Skeletal muscle tissue (tissue), 4 donors: Measurements from ENCODE around the gene ARHGAP32. TPM values are rescaled to one million over a fixed set of nuclear protein-coding genes. Genes with fewer than 3 reads are reported as not detected.
"Not testable (repeated sequence)": the region's sequence is repeated elsewhere in the genome, so short reads cannot be mapped to it uniquely, and the experiment has no call there.

Source experiments
- H3K27ac ChIP-seq: one replicate; pipeline ENCODE4 v1.7.0; 2013; ENCODE audit warnings: mild to moderate bottlenecking, low read depth, low read length, inconsistent platforms
- H3K27me3 ChIP-seq, 3 donors: one replicate each; pipeline ENCODE4 v1.7.0; 2013; ENCODE audit warnings: low read length in 3 of 3; ENCODE audit not compliant: control insufficient read depth in 3 of 3, insufficient read depth in 3 of 3
- H3K36me3 ChIP-seq, 3 donors: one replicate each; pipeline ENCODE4 v1.7.0; 2013; ENCODE audit warnings: low read length in 3 of 3; ENCODE audit not compliant: control insufficient read depth in 3 of 3, insufficient read depth in 3 of 3
- H3K4me1 ChIP-seq, 3 donors: one replicate each; pipeline ENCODE4 v1.7.0; 2013; ENCODE audit warnings: low read length in 3 of 3, mild to moderate bottlenecking in 3 of 3; ENCODE audit not compliant: control insufficient read depth in 3 of 3, insufficient read depth in 3 of 3
- H3K4me3 ChIP-seq, 3 donors: one replicate each; pipeline ENCODE4 v1.7.0; 2013; ENCODE audit warnings: low read length in 3 of 3
- H3K9ac ChIP-seq, 3 donors: one replicate each; pipeline ENCODE4 v1.7.0; 2013; ENCODE audit warnings: low read length in 3 of 3, mild to moderate bottlenecking in 3 of 3, moderate library complexity in 2 of 3, low read depth in 1 of 3
- H3K9me3 ChIP-seq, 3 donors: one replicate each; pipeline ENCODE4 v1.7.0; 2013; ENCODE audit warnings: low read length in 3 of 3; ENCODE audit not compliant: control insufficient read depth in 3 of 3
- total RNA-seq: library from RNA; depleted of rRNA; stranded (reverse); fragments of >200 nt; gene quantifications from one replicate; pipeline ENCODE4 v1.2.3, GENCODE V29; 2014
- donor health status: Osteomylitis.

ARHGAP32 gene
- total RNA-seq, 1 donor from 2014 or later: 23.5 TPM

DNA sequence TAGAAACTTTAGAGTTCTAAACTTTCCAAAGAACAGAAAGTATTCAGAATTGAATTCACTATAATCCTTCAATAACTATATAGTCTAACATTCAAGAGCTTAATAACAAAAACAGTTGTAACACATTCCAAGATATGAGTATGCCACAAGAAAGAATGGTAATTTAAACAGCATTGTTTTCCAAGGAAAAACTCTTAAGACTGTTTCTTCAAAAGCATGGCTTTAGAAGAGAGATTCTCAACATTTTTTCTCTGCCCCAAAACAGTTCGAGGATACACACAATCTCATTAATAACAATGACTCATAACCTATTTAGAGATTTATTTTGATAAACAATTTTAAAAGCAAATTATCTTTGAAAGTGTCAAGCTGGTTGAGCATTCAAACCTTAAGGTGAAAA lies 16.7 kb upstream of the ARHGAP32 start:
- Histone ChIP-seq H3K27me3 (no peaks in the 10 kb centered on the region), H3K9me3 (no peaks in the 10 kb centered on the region)

DNA sequence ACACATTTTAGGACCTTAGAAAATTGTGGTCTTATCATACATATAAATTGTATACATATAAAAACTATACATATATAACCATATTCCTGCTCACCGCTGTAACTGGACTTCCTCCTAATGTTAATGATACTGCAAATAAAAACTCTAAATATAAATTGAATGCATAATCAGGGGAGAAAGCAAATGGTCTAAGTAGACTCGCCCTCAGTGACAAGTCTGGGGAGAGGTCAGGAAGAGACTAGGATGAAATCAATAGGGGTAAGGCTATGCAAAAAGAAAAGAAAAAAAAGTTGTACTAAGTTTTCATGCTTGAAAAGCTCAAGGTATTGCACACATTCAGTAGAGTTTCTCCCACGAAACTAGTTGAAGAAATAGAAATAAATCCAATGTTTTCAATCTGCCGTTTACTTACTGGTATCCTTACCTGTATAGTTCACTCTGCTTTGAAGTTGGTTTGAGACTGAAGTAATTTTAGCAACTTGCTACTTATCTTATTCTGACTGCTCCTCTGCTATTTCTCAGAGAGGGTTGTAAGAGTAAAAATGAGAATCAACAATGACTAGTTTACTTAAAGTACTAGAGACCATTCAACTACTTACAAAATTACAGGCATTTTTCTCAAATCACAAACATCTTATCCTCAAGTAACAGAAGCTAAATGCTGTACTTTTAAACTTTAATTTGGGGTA lies 12.2 kb upstream of the ARHGAP32 start:
- Histone ChIP-seq H3K27ac (no peak overlapping the region), H3K9me3 (no peaks in the 10 kb centered on the region), H3K36me3 (no peaks in the 10 kb centered on the region), H3K9ac (no peak overlapping the region), H3K4me3 (no peak overlapping the region), H3K4me1 (no peaks in the 10 kb centered on the region), H3K27me3 (no peaks in the 10 kb centered on the region)

More for the DNA sequence above, 16.7 kb upstream of the ARHGAP32 start:
- H3K4me1 ChIP-seq: no peaks in the 10 kb centered on the region
- H3K36me3 ChIP-seq: no peaks in the 10 kb centered on the region
- H3K27ac ChIP-seq: no peak overlapping the region
- H3K9ac ChIP-seq: no peak overlapping the region
- H3K4me3 ChIP-seq: no peak overlapping the region

DNA sequence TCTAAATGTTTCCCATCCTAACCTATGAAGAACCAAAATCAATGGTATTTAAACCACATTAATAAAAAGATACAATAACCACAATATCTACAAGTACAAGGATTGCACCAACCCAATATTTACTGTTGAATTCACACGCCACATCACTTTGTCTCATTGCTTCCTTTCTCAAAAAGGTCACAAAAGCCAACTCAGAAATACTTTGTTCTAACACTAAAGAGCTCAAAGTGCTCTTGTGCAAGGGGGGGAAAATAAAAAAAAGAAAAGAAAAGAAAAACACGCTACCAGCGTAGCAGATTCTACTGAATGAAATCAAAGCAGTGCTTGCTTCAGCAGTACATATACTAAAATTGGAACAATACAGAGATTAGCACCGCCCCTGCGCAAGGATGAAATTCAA lies 10.5 kb upstream of the ARHGAP32 start:
- no peak overlapping the region for H3K9ac ChIP-seq
- H3K9me3 ChIP-seq: no peaks in the 10 kb centered on the region
- no peaks in the 10 kb centered on the region for H3K36me3 ChIP-seq
- no peak overlapping the region for H3K27ac ChIP-seq
- H3K4me1 ChIP-seq: no peaks in the 10 kb centered on the region
- H3K27me3 ChIP-seq: no peaks in the 10 kb centered on the region
- no peak overlapping the region for H3K4me3 ChIP-seq

DNA sequence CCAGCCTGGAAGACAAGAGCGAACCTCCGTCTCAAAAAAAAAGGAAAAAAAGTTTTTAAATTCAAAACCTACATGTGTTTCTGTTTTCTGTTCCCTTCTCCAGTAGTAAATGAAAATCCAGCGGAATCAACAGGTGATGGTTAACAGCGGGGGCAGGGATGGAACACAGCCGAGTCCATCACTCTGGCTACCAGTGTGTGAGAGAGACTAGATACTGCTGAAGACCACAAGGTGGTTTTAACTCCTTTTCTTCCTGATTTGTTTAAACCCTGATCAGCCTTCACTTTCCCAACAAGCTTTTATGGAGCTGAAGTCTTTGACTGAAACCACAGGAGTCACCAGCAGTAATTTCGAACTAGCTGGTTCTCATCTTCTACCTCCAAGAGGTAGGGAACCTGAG lies 3.6 kb upstream of the ARHGAP32 start:
- Histone ChIP-seq H3K27me3 (no peaks in the 10 kb centered on the region), H3K4me1 (no peaks in the 10 kb centered on the region), H3K4me3 (no peak overlapping the region), H3K36me3 (no peaks in the 10 kb centered on the region), H3K9ac (no peak overlapping the region), H3K9me3 (no peaks in the 10 kb centered on the region), H3K27ac (no peak overlapping the region)

DNA sequence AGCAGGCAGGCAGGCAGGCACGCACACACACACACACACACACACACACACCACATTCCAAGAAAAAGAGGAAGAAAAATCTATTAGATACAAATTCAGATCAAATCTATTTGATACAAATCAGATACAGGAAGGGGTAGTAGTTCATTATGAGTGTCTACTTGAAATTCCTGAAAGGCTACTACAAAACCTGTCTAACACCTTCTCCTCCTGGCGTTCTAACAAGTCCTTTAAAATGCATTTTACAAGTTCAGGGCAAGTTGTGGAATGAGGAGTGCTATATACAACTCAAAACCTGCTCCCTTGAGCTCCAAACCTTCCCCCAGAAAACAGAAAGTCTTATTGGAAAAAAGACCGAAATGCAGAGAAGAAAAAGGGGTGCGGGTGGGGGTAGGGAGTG lies 476 bp downstream of the ARHGAP32 start:
- Histone ChIP-seq H3K27ac (no peak overlapping the region), H3K9ac (no peak overlapping the region), H3K4me1 (peaks cover 0 to 7% (median 0%) of the 10 kb centered on the region in 3 donors)

DNA sequence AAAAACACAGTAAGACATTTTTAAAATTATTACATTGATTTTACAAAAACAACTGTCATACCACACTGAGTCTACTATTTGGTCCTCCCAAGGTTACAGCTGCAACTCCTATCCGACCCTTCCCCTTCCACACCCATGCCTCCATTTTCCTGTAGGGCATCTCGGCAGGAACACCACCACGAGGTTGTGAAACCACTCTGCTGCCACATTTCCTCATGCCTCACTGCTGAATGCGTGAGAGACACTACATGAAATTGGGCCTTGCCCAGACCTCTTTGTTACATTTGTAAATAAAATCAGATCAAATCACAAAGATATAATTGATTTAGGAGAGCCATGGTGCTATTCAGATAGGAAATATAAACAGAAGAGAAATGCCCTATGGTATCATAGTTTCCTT lies 2.0 kb downstream of the ARHGAP32 start:
- no peaks in the 10 kb centered on the region for H3K27me3 ChIP-seq
- no peak overlapping the region for H3K27ac ChIP-seq
- no peaks in the 10 kb centered on the region for H3K36me3 ChIP-seq
- no peak overlapping the region for H3K4me3 ChIP-seq
- no peak overlapping the region for H3K9ac ChIP-seq
- peaks cover 0 to 7% (median 0%) of the 10 kb centered on the region in 3 donors for H3K4me1 ChIP-seq
- H3K9me3 ChIP-seq: no peaks in the 10 kb centered on the region

More for the DNA sequence above, 476 bp downstream of the ARHGAP32 start:
- no peak overlapping the region for H3K4me3 ChIP-seq
- no peaks in the 10 kb centered on the region for H3K36me3 ChIP-seq
- H3K9me3 ChIP-seq: no peaks in the 10 kb centered on the region
- H3K27me3 ChIP-seq: no peaks in the 10 kb centered on the region

DNA sequence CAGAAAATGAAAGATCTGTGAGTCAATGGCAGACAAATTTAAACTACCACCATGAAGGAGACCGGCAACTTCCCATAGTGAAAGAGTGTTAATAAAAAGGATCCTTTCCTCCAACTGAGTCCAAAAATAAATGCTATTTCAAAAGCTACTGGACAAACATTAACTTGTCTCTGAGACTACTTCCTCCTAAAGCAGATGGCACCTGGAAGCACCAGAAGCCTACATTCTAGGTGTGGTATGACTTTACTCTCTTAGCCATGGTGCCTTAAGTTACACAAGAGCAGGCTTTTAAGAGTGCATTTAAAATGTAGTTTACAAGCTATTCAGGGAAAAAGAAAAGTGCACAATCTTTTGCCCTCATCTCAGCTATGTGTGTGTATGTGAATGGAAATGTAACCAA lies 2.5 kb downstream of the ARHGAP32 start:
- H3K36me3 ChIP-seq: no peaks in the 10 kb centered on the region
- no peaks in the 10 kb centered on the region for H3K27me3 ChIP-seq
- no peak overlapping the region for H3K27ac ChIP-seq
- no peaks in the 10 kb centered on the region for H3K9me3 ChIP-seq
- no peak overlapping the region for H3K9ac ChIP-seq
- peaks cover 0 to 7% (median 0%) of the 10 kb centered on the region in 3 donors for H3K4me1 ChIP-seq
- H3K4me3 ChIP-seq: no peak overlapping the region

DNA sequence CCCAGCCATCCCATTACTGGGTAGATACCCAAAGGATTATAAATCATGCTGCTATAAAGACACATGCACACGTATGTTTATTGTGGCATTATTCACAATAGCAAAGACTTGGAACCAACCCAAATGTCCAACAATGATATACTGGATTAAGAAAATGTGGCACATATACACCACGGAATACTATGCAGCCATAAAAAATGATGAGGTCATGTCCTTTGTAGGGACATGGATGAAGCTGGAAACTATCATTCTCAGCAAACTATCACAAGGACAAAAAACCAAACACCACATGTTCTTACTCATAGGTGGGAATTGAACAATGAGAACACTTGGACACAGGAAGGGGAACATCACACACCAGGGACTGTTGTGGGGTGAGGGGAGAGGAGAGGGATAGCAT lies 7.0 kb downstream of the ARHGAP32 start:
- not testable (repeated sequence) for H3K4me3 ChIP-seq, H3K27ac ChIP-seq, H3K4me1 ChIP-seq, H3K9me3 ChIP-seq, H3K36me3 ChIP-seq, H3K9ac ChIP-seq, H3K27me3 ChIP-seq

DNA sequence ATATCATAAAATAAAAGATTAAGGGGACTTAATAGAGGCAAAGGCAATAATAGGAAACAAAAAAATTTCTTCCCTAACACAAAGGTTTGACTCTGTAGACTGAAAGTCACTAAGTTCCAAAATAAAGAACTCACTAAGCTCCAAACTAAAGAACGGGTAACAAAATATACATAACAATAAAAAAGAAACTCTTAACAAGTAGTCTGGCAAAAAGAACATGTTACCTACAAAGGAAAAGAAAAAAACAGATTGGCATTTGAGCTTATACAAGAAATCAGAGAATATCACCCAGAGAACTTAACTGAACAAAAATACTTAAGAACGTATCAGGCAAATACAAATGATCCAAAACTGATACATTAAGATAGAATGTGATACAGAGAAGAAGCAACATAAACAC lies 7.5 kb downstream of the ARHGAP32 start:
- H3K4me1 ChIP-seq: peaks cover 0 to under 1% (median 0%) of the 10 kb centered on the region in 3 donors
- H3K27ac ChIP-seq: no peak overlapping the region
- no peaks in the 10 kb centered on the region for H3K9me3 ChIP-seq
- no peak overlapping the region for H3K4me3 ChIP-seq
- no peaks in the 10 kb centered on the region for H3K27me3 ChIP-seq
- H3K36me3 ChIP-seq: no peaks in the 10 kb centered on the region
- no peak overlapping the region for H3K9ac ChIP-seq

DNA sequence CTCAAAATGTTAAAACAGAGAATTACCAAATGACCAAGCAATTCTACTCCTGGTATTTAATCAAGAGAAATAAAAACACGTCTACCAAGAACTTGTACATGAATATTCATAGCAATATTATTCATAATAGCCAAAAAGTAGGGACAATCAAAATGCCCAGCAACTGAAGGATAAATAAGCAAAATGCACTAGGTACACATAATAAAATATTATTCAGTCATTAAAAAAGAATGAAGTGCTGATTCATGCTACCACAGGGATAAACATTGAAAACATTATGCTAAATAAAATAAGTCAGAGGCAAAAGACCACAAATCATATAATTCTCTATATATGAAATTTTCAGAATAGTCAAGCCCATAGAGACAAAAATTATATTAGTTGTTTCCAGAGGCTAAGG lies 24.8 kb downstream of the ARHGAP32 start:
- peaks cover 0 to 2% (median 0%) of the 10 kb centered on the region in 3 donors for H3K36me3 ChIP-seq
- no peaks in the 10 kb centered on the region for H3K9me3 ChIP-seq
- no peaks in the 10 kb centered on the region for H3K27me3 ChIP-seq
- no peaks in the 10 kb centered on the region for H3K4me1 ChIP-seq
- H3K27ac ChIP-seq: no peak overlapping the region
- no peak overlapping the region for H3K9ac ChIP-seq
- H3K4me3 ChIP-seq: no peak overlapping the region
